ENCODE data around the gene NEURL1B.

The NEURL1B gene

GRCh38 chr5:172725785-172726184 lies 84.7 kb downstream of the NEURL1B start:
- no peak overlapping the region for H3K4me3 ChIP-seq (ENCODE audit: low read depth, low read length)
- TF ChIP-seq, protein P1, sequence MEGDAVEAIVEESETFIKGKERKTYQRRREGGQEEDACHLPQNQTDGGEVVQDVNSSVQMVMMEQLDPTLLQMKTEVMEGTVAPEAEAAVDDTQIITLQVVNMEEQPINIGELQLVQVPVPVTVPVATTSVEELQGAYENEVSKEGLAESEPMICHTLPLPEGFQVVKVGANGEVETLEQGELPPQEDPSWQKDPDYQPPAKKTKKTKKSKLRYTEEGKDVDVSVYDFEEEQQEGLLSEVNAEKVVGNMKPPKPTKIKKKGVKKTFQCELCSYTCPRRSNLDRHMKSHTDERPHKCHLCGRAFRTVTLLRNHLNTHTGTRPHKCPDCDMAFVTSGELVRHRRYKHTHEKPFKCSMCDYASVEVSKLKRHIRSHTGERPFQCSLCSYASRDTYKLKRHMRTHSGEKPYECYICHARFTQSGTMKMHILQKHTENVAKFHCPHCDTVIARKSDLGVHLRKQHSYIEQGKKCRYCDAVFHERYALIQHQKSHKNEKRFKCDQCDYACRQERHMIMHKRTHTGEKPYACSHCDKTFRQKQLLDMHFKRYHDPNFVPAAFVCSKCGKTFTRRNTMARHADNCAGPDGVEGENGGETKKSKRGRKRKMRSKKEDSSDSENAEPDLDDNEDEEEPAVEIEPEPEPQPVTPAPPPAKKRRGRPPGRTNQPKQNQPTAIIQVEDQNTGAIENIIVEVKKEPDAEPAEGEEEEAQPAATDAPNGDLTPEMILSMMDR (IDR thresholded peaks at IDR 0.05; ENCODE audit: borderline replicate concordance, insufficient read depth, low read depth, low read length): no peak

DNA sequence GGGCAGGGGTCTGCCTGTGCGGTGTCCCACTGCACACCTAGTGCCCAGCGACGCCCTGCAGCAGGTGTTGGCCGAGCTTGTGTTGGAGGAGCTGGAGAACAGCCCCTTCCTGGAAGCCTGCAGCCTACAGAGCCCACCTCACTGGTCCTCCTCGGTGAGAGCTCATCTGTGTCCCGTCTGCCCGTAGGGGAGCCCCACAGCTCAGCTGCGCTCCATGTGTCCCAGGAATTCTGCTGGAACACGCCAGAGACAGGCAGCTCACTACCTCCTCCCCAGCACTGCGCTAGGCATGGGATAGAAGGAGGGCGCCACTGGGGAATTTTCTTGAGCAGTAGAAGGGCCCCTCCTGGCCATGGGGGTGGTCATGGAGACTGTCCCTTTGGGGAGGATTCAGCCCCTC lies 85.9 kb downstream of the NEURL1B start:
- H3K4me3 ChIP-seq (ENCODE audit: low read depth, low read length): no peak overlapping the region
- TF ChIP-seq, protein P1 (IDR thresholded peaks at IDR 0.05; ENCODE audit: borderline replicate concordance, insufficient read depth, low read depth, low read length): no peak

GRCh38 chr5:172727551-172727950 lies 86.5 kb downstream of the NEURL1B start:
- TF ChIP-seq, protein P1 (IDR thresholded peaks at IDR 0.05; ENCODE audit: borderline replicate concordance, insufficient read depth, low read depth, low read length): no peak
- H3K4me3 ChIP-seq (ENCODE audit: low read depth, low read length): no peak overlapping the region

GRCh38 chr5:172728481-172729241 lies 87.6 kb downstream of the NEURL1B start:
- H3K4me3 ChIP-seq (ENCODE audit: low read depth, low read length): no peak overlapping the region
- TF ChIP-seq, protein P1 (IDR thresholded peaks at IDR 0.05; ENCODE audit: borderline replicate concordance, insufficient read depth, low read depth, low read length): no peak

GRCh38 chr5:172729588-172729987 lies 88.5 kb downstream of the NEURL1B start:
- TF ChIP-seq, protein P1 (IDR thresholded peaks at IDR 0.05; ENCODE audit: borderline replicate concordance, insufficient read depth, low read depth, low read length): no peak
- no peak overlapping the region for H3K4me3 ChIP-seq (ENCODE audit: low read depth, low read length)

DNA sequence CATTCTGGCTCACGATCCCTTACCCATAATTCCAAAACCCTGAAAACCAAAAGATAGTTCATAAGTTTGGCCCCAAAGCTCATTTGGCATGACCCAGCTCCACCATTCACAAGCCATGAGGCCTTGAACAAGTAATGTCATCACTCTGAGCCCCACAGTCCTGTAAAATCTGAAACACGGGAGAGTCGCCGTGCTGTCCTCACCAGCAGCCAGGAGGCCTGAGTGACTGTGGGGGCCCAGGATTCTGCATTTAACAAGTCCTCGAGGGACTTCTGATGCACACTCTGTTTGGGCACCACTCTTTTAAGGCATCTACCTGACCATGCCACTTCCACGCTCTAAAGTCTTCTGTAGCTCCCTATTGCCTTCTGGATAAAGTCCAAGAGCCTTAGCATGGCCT lies 89.2 kb downstream of the NEURL1B start:
- TF ChIP-seq, protein P1 (IDR thresholded peaks at IDR 0.05; ENCODE audit: borderline replicate concordance, insufficient read depth, low read depth, low read length): no peak

GRCh38 chr5:172730981-172731679 lies 90.1 kb downstream of the NEURL1B start:
- TF ChIP-seq, protein P1 (IDR thresholded peaks at IDR 0.05; ENCODE audit: borderline replicate concordance, insufficient read depth, low read depth, low read length): no peak
- no peak overlapping the region for H3K4me3 ChIP-seq (ENCODE audit: low read depth, low read length)

More for the DNA sequence above, 89.2 kb downstream of the NEURL1B start:
- no peak overlapping the region for H3K4me3 ChIP-seq (ENCODE audit: low read depth, low read length)
